NCI-H345 (cell line): Measurements from ENCODE around the gene P3H4.
"Not testable (repeated sequence)": the region's sequence is repeated elsewhere in the genome, so short reads cannot be mapped to it uniquely, and the experiment has no call there.

Experiments
- DNase-seq: peaks from one replicate; lab custom pipeline; 2025; lab: John Stamatoyannopoulos, UW

The P3H4 gene

GRCh38 chr17:41792845-41793783, 18.6 kb downstream of the P3H4 start:
- no peak for DNase-seq

GRCh38 chr17:41787021-41787418, 24.7 kb downstream of the P3H4 start:
- no peak for DNase-seq

- DNase-seq, result peak; percentile 100
Measured at GRCh38 chr17:41786227-41787020, 25.3 kb downstream of the P3H4 start, which contains the start of gene JUP. Gene JUP, minus strand, starts transcription at chr17:41786711. Its CDS starts 14,857 bp downstream, at chr17:41771854.

GRCh38 chr17:41785859-41786226, 25.9 kb downstream of the P3H4 start:
- peak; percentile 68 for DNase-seq

GRCh38 chr17:41785091-41785858, 26.5 kb downstream of the P3H4 start:
- no peak for DNase-seq

- DNase-seq, result no peak
Measured at GRCh38 chr17:41784207-41784744, 27.5 kb downstream of the P3H4 start.

- DNase-seq, result no peak
Measured at GRCh38 chr17:41782142-41782541, 29.6 kb downstream of the P3H4 start.

- no peak for DNase-seq
Measured at GRCh38 chr17:41781404-41782110, 30.2 kb downstream of the P3H4 start.

- DNase-seq, result no peak
Measured at GRCh38 chr17:41779954-41780353, 31.8 kb downstream of the P3H4 start.

GRCh38 chr17:41777574-41778188, 34.1 kb downstream of the P3H4 start:
- DNase-seq, result peak; percentile 73

- DNase-seq, result no peak
Measured at GRCh38 chr17:41777157-41777573, 34.6 kb downstream of the P3H4 start.

GRCh38 chr17:41776262-41776900, 35.4 kb downstream of the P3H4 start:
- not testable (repeated sequence) for DNase-seq

- no peak for DNase-seq
Measured at GRCh38 chr17:41775394-41776226, 36.1 kb downstream of the P3H4 start.

- no peak for DNase-seq
Measured at GRCh38 chr17:41773731-41774193, 38.0 kb downstream of the P3H4 start.

- no peak for DNase-seq
Measured at GRCh38 chr17:41773190-41773588, 38.6 kb downstream of the P3H4 start.

GRCh38 chr17:41772586-41773189, 39.1 kb downstream of the P3H4 start:
- no peak for DNase-seq

- peak; percentile 6 for DNase-seq
Measured at GRCh38 chr17:41772218-41772585, 39.5 kb downstream of the P3H4 start.

GRCh38 chr17:41771389-41772206, 40.2 kb downstream of the P3H4 start:
- no peak for DNase-seq
